Activated CD4-positive, alpha-beta T cell treated with anti-CD3 and anti-CD28 coated beads, Interleukin-2, amount 10 ng/mL, durations not matched to agents 24 days and 14 days (primary cell): ENCODE measurements around the gene BCL7A. TPM values are rescaled to one million over a fixed set of nuclear protein-coding genes. Genes with fewer than 3 reads are reported as not detected.
A peak's percentile ranks its signal among the peaks of the same experiment; 100 is the strongest.

Experiments
- DNase-seq: peaks from one replicate; pipeline ENCODE4 v3.0.0; 2022
- H3K27ac Mint-ChIP-seq: one replicate; pipeline ENCODE4 v1.8.0; 2022; ENCODE audit warnings: mild to moderate bottlenecking, mixed read lengths
- H3K27me3 Mint-ChIP-seq: one replicate; pipeline ENCODE4 v1.8.0; 2022; ENCODE audit warnings: mixed read lengths
- H3K36me3 Mint-ChIP-seq: one replicate; pipeline ENCODE4 v1.8.0; 2022; ENCODE audit warnings: low read depth, mild to moderate bottlenecking, mixed read lengths
- H3K4me1 Mint-ChIP-seq: one replicate; pipeline ENCODE4 v1.8.0; 2021; ENCODE audit warnings: mixed read lengths
- H3K4me3 Mint-ChIP-seq: one replicate; pipeline ENCODE4 v1.8.0; 2022; ENCODE audit warnings: mild to moderate bottlenecking, moderate library complexity, mixed read lengths
- H3K9me3 Mint-ChIP-seq: one replicate; pipeline ENCODE4 v1.8.0; 2021; ENCODE audit warnings: mixed read lengths
- intact Hi-C: fragments of 100-400 bp; cut with micrococcal nuclease; formaldehyde crosslinking; loops from one replicate; pipeline ENCODE4 v1.15.1; 2023
- total RNA-seq: library from RNA; stranded (reverse); gene quantifications from 2 replicates; pipeline ENCODE4 v1.2.3, GENCODE V29; 2022

Gene BCL7A
- total RNA-seq, 1 donor from 2014 or later, result 9.3 TPM

DNA sequence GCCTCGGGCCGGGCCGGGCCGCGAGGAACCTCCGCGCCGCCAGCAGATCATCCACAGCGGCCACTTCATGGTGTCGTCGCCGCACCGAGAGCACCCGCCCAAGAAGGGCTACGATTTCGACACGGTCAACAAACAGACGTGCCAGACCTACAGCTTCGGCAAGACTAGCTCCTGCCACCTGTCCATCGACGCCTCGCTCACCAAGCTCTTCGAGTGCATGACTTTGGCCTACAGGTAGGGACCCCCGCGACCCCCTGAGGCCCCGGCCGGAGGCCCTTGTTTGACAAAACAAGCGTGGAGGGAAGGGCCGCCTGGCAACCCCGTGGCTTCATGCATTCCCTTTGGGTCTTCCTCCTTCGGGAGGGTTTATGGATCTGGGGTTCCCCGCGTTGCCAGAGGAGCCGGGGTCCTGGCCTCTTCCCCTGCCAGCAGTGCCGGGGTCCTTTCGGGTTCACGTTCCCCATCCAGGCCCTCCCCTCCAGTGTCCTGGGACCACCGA is 57.4 kb downstream of the BCL7A start:
- peak overlapping the region; percentile 91 for H3K4me3 Mint-ChIP-seq
- no peaks in the 10 kb centered on the region for H3K9me3 Mint-ChIP-seq
- H3K36me3 Mint-ChIP-seq, result peaks cover 24% of the 10 kb centered on the region
- peaks cover 48% of the 10 kb centered on the region for H3K4me1 Mint-ChIP-seq
- intact Hi-C loops, result loop anchor here (10.0 kb wide), 1 partner anchor 1146 kb away; no protein-coding TSS in a partner anchor
- H3K27me3 Mint-ChIP-seq, result no peaks in the 10 kb centered on the region
- DNase-seq, result no peak
- peak overlapping the region; percentile 88 for H3K27ac Mint-ChIP-seq

DNA sequence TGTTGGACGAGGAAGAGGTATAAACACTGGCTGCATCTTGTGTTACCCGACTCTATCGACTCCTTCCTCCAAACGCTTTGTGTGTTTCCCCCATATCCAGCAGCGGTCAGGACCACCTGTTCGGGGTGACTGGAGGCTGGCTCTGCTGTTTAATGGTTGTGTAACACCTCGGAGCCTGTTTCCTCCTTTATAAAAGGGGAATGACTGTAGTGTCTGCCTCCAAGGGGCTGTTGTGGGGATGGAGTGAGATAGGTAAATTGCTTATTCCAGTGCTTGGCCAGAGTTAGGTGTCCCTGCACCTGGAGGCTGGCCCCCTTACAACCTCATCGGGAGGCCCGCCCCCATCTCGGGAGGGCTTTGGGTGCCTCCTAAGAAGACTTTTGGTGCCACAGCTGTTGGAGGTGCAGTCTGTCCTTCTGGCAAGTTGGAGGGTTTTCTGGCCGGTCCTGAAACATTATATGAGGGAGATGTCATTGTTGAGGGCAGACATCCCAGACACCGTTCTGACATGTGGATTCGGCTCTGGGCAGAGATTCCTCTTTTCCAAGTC is 57.9 kb downstream of the BCL7A start:
- Mint-ChIP-seq H3K4me1 (peaks cover 52% of the 10 kb centered on the region), H3K36me3 (peaks cover 26% of the 10 kb centered on the region), H3K27ac (peak overlapping the region; percentile 88), H3K4me3 (peak overlapping the region; percentile 91), H3K27me3 (no peaks in the 10 kb centered on the region), H3K9me3 (no peaks in the 10 kb centered on the region)
- intact Hi-C loops, result loop anchor here (2.0 to 10.0 kb wide), 5 partner anchors 43 to 1145 kb away; partner anchors contain the start of genes PSMD9 and SETD1B
- peak; percentile 76 for DNase-seq

DNA sequence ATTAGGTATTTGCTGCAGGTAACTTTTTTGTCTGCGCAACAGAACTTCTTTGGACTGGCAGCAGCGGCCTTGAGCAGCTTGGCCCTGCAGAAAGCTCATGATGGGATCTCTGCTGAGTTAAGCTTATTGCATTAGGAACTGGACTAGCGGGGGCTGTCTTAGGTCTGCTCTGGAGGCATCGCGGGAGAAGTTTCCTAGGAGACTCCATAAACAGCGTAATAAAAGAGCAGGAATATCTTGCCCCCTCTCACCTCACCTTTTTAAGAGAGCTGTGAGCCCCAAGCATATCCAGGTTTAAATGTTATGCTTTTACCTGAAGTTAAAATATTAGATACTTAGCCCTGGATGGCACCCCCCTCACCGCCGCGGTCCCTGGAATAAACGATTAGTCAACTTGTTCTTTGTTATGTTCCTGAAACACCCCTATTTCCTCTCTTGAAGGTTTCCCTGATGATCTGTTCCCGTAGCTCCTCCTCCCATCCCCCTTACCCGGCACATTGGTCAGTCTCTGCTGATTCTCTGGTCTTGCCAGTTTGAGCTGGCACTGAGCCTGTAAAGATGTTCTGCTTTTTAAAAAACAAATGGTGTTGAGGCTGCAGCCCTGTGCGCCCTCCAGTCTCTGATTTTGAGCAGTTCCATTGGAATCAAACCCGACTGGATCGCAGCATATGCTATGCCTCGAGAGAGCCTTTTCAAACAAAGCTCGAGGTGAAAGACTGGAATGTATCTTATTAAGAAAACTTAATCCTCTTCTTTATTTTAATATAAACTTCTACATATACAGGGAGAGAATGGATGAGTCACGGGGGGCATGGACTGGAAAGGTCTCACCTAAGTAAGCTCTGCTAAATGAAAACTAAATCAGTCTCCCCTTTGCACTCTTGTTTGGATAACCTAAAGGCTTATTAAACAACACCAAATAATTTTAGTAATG is 58.7 kb downstream of the BCL7A start:
- Mint-ChIP-seq H3K27ac (peak overlapping the region; percentile 88), H3K36me3 (peaks cover 31% of the 10 kb centered on the region), H3K4me3 (peak overlapping the region; percentile 91), H3K4me1 (peaks cover 52% of the 10 kb centered on the region), H3K9me3 (no peaks in the 10 kb centered on the region), H3K27me3 (no peaks in the 10 kb centered on the region)
- intact Hi-C loops, result loop anchor here (2.0 to 10.0 kb wide), 4 partner anchors 42 to 644 kb away; partner anchors contain the start of genes PSMD9 and SETD1B
- peak; percentile 71 for DNase-seq

DNA sequence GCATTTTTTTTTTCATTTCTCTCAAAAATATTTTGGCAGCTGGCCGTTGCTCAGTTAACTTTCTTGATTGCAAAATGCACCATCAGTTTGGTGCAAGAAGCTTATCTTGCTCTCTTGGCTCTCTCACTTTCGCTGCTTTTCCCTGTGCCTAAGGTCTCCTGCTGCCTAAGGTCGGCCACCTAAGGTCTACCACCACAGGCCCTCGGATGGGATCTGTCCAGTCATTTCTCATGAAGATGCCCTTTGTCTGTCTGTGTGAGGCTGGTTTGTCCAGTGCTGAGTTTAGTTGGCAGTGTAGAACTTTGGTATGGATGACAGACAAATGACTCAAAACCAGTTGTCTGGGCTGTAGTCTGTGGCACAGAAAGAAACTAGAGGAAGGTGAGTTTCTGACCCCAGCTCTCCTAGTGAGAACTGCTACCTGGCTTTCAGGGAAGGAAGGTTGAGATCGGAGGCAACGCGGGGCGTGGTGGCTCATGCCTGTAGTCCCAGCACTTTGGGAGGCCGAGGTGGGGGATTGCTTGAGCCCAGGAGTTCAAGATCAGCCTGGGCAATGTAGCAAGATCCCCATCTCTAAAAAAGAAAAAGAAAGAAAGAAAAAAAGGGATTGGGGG is 59.5 kb downstream of the BCL7A start:
- intact Hi-C loops, result loop anchor here (2.0 to 10.0 kb wide), 4 partner anchors 42 to 644 kb away; partner anchors contain the start of genes PSMD9 and SETD1B
- Mint-ChIP-seq H3K27me3 (no peaks in the 10 kb centered on the region), H3K9me3 (no peaks in the 10 kb centered on the region), H3K36me3 (peaks cover 35% of the 10 kb centered on the region), H3K4me3 (peak overlapping the region; percentile 91), H3K4me1 (peaks cover 58% of the 10 kb centered on the region), H3K27ac (peak overlapping the region; percentile 80)
- DNase-seq, result peak; percentile 68

DNA sequence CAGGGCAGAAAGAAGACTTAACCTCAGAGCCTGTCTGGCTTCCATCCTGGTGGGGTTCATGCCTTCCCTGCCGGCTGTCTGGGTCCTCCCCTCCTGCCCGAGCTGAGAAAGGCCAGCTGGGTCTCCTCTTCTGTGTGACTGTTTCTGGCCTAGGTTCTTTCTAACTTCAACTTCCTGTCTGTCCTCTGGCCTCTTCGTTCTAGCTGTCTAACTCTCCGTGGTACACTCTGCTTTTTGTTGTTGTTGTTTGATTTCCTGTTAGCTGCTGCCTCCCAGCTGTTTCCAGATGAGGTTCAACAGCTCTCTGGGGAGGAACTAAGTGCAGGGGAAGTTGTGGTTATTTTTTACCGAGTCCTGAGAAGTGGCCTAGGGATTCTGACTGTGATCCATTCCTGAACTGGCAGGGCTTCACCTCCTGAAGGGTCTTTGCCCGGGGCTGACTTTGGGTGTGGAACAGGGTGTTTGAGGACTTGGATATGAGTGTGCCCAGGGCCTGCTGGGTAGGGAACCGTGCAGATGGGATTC is 60.1 kb downstream of the BCL7A start:
- Mint-ChIP-seq H3K4me1 (peaks cover 54% of the 10 kb centered on the region), H3K27ac (peak overlapping the region; percentile 80), H3K27me3 (no peaks in the 10 kb centered on the region), H3K36me3 (peaks cover 35% of the 10 kb centered on the region), H3K4me3 (peak overlapping the region; percentile 91), H3K9me3 (no peaks in the 10 kb centered on the region)
- intact Hi-C loops, result loop anchor here (2.0 to 10.0 kb wide), 4 partner anchors 41 to 643 kb away; partner anchors contain the start of genes PSMD9 and SETD1B
- DNase-seq, result peak; percentile 87

DNA sequence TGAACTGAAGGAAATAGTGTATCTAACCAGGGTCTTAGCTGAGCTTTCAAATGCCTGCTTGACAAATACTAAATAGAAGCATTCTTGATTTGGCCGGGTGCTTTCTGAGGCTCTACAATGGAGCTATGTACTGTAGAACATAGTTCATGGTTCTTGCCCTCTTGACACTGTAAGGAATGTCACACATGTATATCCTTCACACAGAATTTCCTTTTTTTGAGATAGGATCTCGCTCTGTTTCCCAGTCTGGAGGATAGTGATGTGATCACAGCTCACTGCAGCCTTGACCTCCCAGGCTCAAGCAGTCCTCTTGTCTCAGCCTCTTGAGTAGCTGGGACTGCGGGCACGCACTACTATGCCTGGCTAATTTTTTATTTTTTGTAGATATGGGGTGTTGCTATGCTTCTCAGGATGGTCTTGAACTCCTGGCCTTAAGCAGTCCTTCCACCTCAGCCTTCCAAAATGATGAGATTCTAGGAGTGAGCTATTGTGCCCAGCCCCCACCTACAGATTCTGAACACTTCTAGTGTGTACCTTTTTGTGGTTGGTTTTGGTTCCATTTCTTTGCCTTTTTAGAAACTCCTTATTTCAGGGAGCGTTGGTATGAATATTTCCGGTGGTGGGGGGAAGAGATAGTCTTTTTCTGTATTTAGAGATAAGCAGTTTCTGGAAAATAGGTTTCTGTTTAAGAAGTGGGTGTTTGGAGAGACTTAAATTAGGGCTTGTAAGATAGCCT is 61.1 kb downstream of the BCL7A start:
- H3K4me1 Mint-ChIP-seq, result peaks cover 61% of the 10 kb centered on the region
- H3K27me3 Mint-ChIP-seq, result no peaks in the 10 kb centered on the region
- peak; percentile 74 for DNase-seq
- H3K36me3 Mint-ChIP-seq, result peaks cover 44% of the 10 kb centered on the region
- H3K9me3 Mint-ChIP-seq, result no peaks in the 10 kb centered on the region
- peak overlapping the region; percentile 91 for H3K4me3 Mint-ChIP-seq
- intact Hi-C loops, result loop anchor here (1.0 to 10.0 kb wide), 4 partner anchors 26 to 642 kb away; partner anchors contain the start of genes PSMD9 and SETD1B
- peak overlapping the region; percentile 80 for H3K27ac Mint-ChIP-seq

DNA sequence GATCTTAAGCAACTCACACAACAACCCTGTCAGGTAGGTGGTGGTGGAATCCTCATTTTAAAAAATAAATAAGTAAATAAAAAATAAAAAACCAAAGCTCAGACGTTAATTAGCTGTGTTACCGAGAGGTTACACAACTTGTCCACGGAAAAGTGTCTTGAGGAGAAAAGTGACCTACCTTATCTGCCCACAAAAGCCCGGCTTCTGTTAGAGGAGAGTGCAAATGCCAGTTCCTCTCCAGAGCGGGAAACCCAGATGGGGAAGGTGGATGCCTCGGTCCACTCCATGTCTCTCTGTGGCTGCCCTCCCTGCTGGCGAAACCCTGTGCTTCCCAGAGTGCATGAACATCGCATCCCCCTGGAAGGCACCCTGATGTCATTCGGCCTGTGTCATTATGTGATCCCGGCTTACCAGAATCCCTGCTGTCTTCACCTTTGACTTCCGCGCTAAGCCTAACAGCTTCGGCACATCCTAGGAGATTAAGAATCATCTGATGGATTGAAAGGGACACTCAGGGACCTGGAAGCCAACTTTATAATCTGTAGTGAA is 63.2 kb downstream of the BCL7A start:
- intact Hi-C loops, result loop anchor here (5.0 to 10.0 kb wide), 3 partner anchors 198 to 640 kb away; partner anchors contain the start of genes PSMD9 and SETD1B
- peaks cover 51% of the 10 kb centered on the region for H3K36me3 Mint-ChIP-seq
- H3K4me1 Mint-ChIP-seq, result peaks cover 69% of the 10 kb centered on the region
- H3K9me3 Mint-ChIP-seq, result no peaks in the 10 kb centered on the region
- H3K27me3 Mint-ChIP-seq, result no peaks in the 10 kb centered on the region
- no peak for DNase-seq
- H3K27ac Mint-ChIP-seq, result peak overlapping the region; percentile 22
- no peak overlapping the region for H3K4me3 Mint-ChIP-seq

DNA sequence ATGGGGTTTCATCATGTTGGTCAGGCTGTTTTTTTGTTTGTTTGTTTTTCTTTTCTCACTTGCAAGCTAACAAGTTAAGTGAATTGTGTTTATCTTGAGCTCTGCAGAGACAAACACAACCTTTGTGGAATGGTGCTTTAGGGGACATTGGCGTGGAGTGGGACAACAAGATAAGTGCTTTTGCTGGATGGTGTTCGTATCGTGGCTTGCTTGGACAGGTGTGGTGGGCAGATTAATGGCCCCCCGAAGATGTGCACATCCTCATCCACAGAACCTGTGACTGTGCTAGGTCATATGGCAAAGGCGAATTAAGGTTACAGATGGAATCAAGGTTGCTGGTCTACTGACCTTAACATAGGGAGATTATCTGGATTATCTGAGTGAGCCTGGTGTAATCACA is 63.9 kb downstream of the BCL7A start:
- Mint-ChIP-seq H3K36me3 (peaks cover 46% of the 10 kb centered on the region), H3K27ac (peak overlapping the region; percentile 22), H3K9me3 (no peaks in the 10 kb centered on the region), H3K27me3 (no peaks in the 10 kb centered on the region), H3K4me3 (no peak overlapping the region), H3K4me1 (peaks cover 63% of the 10 kb centered on the region)
- intact Hi-C loops, result loop anchor here (10.0 kb wide), 2 partner anchors 281 to 639 kb away; partner anchors contain the start of gene SETD1B
- DNase-seq, result no peak

DNA sequence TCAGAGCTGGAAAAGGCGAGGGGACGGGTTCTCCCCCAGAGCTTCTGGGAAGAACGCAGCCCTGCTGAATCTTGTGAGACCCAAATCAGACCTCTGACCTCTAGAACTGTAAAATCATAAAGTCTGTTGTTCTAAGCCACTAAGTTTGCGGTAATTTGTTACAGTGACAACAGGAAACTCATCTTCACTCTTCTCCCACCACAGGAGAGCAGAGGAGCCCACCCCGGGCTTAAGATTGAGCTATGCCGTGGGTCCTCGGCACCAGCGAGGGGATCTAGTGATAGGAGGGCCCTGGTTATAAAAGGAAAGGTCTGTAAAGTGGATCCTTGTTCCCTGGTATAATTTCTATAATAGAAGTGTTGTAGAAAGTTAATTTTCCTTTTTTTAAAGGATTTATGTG is 64.4 kb downstream of the BCL7A start:
- no peak overlapping the region for H3K4me3 Mint-ChIP-seq

DNA sequence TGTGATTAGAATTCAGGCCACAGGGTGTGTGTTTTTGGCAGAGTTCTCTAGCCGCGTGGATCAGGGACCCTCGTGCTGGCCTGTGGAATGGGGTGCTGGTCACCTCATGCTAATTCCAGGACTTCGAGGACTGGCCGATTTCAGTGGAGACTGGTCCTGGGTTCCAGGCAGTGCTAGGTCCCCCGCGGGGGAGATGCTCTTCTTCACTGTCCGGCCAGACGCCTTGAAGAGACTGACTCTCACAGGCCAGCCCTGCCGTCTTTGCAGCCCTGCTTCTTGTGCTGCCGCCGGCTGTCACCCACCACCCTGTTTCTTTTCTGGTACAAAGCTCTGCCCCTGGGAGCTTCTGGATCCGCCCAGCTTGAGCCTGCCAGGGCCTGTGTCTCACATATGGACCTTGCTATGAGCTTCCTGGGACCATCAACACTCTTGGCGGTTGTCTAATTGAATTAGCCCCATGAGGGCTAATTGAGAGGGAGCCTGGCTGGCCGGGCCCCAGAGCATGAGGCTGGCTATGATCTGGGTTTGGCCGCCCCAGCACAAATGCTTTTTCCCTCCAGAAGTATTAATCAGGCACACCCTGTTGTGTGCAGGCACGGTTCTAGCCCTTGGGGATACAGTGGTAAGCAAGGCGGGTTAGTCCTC is 65.1 kb downstream of the BCL7A start:
- intact Hi-C loops, result loop anchor here (10.0 kb wide), 2 partner anchors 282 to 638 kb away; partner anchors contain the start of gene SETD1B
- H3K27me3 Mint-ChIP-seq, result no peaks in the 10 kb centered on the region
- H3K4me1 Mint-ChIP-seq, result peaks cover 61% of the 10 kb centered on the region
- DNase-seq, result no peak
- no peaks in the 10 kb centered on the region for H3K9me3 Mint-ChIP-seq
- peaks cover 51% of the 10 kb centered on the region for H3K36me3 Mint-ChIP-seq
- no peak overlapping the region for H3K4me3 Mint-ChIP-seq
- no peak overlapping the region for H3K27ac Mint-ChIP-seq

More for the DNA sequence above, 64.4 kb downstream of the BCL7A start:
- peaks cover 49% of the 10 kb centered on the region for H3K36me3 Mint-ChIP-seq
- intact Hi-C loops, result loop anchor here (10.0 kb wide), 2 partner anchors 281 to 639 kb away; partner anchors contain the start of gene SETD1B
- no peak for DNase-seq
- no peaks in the 10 kb centered on the region for H3K27me3 Mint-ChIP-seq
- H3K4me1 Mint-ChIP-seq, result peaks cover 63% of the 10 kb centered on the region
- no peaks in the 10 kb centered on the region for H3K9me3 Mint-ChIP-seq
- H3K27ac Mint-ChIP-seq, result no peak overlapping the region

DNA sequence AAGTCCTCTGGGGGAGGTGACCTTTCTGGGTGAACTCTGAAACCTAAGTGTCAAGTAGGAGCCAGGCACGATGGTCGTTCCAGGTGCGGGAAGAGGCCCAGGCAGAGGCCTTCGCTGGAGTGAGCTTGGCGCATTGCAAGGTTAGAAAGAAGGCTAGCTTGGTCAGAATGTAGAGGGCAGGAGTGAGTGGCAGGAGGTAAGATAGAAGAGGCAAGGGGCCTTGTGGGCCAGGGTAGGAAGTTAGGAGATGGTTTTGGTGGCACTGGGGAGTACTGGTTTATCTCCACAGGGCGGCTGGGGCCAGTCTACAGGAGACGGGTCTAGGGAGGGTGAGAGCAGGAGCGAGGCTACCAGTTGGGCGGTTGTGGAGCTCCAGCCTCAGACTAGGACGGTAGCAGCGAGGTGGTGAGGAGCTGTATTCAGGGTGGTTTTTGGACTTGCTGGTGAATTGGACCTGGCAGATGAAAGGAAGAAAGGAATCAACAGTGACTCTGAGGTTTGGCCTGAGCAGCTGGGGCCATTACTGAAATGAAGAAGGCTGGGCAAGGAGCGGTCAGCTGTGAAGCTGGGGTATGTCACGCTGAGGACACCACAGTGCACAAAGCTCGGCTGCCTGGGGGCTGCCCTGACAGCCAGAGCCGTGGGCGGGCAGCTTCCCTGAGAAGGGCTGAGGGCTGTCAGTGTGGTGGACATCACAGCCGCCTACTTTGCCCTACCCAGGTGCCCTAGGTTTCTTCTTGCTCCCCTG is 65.9 kb downstream of the BCL7A start:
- no peaks in the 10 kb centered on the region for H3K27me3 Mint-ChIP-seq
- peaks cover 53% of the 10 kb centered on the region for H3K4me1 Mint-ChIP-seq
- H3K9me3 Mint-ChIP-seq, result no peaks in the 10 kb centered on the region
- intact Hi-C loops, result loop anchor here (10.0 kb wide), 2 partner anchors 283 to 637 kb away; partner anchors contain the start of gene SETD1B
- no peak overlapping the region for H3K4me3 Mint-ChIP-seq
- H3K36me3 Mint-ChIP-seq, result peaks cover 50% of the 10 kb centered on the region
- no peak for DNase-seq
- H3K27ac Mint-ChIP-seq, result peak overlapping the region; percentile 4
